SW480 (cell line): ENCODE data around the gene CDH13.
"Not testable (repeated sequence)": the region's sequence is repeated elsewhere in the genome, so short reads cannot be mapped to it uniquely, and the experiment has no call there.

Experiments used
- DNase-seq: peaks from one replicate; pipeline ENCODE4 v3.0.0-alpha.2; 2016; ENCODE audit warnings: low spot score

Gene CDH13

DNA sequence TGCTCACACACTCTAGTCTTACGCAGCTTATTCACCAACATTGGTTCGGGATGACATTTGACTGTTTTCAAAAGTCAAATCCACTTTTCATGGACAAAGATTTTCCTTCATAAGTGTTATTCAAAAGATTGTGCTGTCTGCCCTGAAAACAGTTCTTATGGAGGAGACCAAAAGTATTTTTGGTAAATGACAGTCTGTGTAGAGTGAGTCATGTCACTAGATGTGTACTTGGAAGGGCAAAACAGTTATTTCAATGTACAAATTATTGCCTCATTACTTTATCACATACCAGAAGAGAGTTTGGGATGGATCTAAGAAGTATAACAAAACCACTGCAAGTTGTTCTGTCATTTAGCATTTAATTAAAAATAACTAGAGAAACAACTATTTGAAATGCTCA lies 265.6 kb downstream of the CDH13 start:
- no peak for DNase-seq

DNA sequence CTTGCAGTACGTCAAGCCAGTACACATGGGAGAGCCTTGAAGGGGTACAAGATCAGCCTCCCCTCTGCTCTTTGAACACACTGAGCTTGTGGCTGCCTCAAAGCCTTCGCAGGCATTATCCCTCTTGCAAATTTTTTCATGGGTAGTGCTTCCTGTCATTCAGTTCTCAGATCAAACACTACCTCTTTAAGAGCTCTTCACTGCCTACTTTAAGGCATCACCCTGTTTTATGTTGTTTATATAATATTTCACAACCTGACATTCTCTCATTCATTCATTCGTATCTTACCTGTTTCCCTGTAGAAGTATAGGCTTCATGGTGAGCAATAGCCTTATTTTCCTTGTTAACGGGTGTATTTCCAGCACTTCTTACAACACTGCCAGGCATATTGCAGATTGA lies 269.1 kb downstream of the CDH13 start:
- DNase-seq: no peak

DNA sequence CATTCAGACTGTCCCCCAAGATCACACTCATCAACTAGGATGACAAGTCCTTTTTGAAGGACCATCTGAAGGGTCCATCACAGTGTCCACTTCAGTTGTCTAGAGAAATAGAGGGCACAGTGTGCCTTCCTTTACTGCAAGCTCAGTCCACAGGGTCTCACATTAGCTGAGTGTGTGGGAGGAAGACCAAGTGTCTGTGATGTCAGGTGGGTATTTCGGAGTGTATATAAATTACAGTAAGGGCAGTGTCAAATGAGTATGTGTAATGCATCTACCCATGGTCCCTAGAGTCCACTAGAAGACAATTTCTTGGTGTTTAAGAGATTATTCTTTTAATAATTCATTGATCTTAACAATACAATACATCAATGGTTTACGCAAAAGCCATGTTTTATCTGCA lies 272.2 kb downstream of the CDH13 start:
- no peak for DNase-seq

DNA sequence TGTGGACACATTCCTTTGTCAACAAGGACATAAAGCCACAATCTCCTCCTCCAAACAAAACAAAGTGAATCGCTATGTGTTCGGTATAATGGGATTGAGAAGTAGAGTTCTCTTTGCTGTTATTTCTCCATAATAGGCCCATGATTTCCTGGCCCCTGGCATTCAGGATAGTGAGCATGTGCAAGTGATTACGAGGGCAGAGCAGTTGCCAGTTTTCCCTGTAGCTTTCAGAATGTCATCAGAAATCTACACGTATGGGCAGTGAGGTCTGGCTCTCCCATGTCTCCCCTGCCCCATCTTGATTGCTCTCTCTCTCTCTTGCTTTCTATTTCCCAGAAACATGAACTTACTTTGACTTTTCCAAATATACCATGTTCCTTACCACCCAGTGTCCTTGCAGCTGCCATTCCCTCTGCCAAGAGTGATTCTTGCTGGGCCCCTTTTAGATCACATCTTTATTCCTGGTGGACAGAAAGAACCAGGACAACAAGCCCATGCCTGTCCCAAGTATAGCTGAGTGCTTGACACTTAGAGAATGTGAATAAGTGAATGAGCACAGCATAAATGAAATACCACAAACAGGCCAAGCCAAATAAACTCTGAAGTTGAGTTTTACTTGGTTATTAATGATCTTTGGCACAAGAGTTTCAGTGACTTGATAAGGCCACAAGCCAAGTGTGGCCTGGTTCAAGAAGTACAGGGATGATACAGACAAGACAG lies 273.1 kb downstream of the CDH13 start:
- no peak for DNase-seq

DNA sequence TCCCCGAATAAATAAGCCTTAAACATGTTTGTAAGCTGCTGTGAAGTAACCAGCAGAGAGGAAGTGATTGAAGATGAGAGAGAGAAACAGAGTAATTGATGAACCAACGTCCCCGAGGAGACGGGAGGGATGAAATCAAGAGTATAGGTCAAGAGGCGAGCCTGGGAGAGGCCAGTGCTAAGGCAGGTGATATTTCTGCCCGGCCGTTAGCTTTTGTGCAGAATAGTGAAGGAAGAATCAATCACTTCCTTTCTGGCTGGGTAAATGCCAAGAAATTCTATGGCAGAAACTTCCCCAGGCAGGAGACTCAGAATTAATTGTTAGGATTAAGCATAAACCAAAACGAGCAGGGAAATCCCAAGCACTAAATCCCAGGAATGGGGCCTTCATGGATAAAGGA lies 273.8 kb downstream of the CDH13 start:
- no peak for DNase-seq

DNA sequence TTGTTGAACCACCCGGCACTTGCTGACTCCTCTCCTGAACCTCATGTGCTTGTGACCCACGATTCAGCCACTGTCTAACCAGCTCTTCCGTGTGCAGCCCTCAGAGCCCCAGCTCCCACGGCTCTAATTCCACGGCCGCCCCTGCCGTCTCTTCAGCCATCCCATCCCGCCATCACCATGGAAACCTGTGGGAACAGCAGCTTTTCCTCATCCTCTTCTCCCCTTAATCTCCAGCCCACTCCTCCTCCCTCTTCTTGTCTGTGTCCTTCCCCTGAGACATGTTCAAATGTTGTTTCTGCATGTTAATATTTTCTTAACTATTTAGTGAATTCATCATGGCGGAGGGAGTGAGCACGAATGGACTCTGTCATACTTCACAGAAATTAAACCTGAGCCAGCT lies 285.2 kb downstream of the CDH13 start:
- no peak for DNase-seq

DNA sequence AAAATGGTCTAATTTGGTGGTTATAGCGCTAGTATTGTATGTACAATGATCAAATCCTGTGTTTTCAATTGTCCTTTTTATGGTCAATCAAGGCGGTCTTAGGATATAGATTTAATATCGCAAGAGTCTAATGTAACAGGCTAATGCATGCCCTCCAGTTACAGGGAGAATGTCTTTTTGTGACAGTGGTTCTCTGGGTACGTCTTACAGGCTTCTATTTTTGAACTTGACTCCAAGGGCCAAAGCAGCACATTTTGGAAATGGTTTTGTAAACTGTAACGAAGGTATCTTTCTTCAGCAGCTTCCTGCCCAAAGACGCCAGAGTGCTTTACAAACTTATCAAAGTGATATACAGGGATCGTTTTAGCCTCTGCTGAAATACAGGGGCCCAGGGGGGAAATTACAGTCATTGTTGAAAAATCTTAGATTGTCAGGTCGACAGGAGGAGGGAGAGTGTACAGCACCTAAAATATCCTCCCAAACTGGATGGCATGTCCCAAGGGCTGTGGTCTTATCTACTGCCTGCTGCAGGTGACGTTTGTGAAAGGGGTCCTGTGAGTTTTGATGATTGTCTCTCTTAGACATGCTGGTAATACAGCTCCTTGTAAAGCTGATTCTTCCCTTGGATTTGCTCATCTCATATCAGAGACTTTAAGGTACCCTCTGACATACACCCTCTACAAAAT lies 288.5 kb downstream of the CDH13 start:
- no peak for DNase-seq

DNA sequence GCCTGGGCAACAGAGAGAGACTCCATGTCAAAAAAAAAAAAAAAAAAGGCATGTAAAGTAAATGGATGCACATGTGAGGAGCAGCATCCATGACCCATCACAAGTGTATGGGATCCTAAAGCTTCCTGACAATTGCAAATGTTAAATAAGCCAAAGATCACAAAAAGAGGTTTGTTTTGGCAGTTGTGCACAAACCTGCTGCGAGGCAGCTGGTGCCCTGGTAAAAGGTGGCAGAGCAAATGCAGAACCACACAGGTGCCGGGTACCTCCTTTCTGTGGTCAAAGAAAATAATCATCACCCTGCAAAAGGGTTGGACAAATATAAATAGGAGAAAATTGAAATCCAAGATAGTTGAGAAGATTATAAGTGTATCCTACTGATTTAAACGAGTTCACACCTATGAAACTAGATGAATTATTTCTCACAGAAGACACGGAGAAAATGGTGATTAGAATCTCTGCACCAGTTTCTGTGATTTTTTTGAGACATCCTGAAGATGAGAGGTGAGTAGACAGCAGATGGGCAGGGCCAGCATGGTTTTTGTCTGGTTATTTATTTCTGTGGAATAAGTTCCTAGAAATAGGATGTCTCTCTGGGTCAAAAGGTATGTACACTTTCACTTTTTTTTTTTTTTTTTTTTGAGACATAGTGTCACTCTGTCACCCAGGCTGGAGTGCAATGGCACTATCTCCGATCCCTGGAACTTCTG lies 291.3 kb downstream of the CDH13 start:
- DNase-seq: no peak

DNA sequence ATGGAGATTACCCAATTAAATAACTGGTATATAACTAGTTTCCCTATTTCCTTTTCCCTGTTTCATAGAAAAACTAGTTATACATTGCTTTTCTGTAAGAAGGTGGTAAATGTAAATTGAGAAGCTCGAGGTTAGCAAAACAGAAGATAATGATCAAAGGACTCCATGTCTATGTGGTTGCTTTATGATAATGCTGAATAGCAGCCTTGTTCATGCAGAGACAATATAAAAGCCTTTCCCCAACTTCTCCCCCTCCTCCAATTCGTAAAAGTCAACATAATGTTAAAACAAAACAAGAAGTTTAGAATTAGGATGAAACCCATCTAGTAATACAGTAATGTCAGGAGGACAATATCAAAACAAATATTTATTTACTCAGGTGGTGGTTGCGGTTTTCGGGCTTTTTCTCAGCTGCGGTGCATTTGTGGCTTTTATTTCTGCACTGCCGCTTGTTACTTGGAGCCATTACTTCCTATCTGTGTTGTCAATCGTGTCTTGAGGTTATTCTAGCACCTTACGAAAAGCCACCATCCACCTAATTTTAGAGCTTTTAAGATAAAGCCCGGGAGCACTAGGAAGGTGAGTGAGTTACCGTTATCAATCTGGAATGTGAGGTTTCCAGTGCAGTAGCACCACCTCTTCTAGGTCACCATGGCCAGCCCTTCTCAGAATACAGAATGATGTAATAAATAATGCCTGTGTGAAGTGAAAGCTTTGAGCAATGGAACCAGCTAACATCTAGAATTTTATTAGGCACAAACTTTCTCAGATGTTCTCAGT lies 297.5 kb downstream of the CDH13 start:
- DNase-seq: peak; percentile 79

DNA sequence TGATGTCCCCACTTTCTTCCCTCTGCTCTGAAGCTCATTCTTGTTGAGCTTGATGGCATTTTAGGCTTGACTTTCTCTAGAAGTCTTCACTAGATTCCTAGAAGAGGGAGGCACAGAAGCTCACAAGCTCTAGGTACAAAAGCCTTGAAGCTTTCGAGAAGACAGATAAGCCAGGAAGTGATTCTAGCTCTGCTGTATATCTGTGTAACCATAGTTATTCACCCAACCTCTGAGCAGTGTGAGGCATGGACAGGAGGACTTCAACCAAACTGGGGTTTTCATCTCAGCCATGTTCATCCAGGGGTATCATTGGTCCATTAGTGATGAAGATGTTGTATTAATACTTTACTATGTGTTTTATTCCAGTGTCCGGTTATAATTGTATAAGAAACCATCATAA lies 299.7 kb downstream of the CDH13 start:
- no peak for DNase-seq

DNA sequence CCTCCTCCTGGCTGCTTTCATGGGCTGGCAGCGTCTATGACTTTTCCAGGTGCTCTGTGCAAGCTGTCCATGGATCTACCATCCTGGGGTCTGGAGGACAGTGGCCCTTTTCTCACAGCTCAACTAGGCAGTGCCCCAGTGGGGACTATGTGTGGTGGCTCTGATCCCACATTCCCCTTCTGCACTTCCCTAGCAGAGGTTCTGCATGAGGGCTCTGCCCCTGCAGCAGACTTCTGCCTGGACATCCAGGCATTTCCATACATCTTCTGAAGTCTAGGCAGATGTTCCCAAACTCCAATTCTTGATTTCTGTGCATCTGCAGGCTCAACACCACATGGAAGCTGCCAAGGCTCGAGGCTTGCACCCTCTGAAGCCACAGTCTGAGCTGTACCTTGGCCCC lies 307.2 kb downstream of the CDH13 start:
- DNase-seq: not testable (repeated sequence)

DNA sequence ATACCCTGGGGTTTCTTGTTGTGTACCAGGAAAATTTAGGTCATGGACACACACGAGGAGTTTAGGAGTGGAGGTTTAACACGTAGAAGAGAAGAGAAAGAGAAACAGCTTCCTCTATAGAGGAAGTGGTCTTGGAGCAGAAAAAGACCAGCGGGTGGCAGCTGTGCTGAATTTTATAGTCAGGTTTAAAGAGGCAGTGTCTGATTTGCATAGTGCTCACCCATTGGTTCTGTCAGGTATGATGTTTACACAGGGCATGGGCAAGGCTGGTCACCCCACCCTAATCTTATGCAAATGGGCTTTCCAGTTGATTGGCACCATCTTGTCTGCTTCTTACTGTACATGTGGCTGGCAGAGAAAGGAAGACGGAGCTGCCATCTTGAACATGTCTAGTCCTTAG lies 309.0 kb downstream of the CDH13 start:
- peak; percentile 1 for DNase-seq

DNA sequence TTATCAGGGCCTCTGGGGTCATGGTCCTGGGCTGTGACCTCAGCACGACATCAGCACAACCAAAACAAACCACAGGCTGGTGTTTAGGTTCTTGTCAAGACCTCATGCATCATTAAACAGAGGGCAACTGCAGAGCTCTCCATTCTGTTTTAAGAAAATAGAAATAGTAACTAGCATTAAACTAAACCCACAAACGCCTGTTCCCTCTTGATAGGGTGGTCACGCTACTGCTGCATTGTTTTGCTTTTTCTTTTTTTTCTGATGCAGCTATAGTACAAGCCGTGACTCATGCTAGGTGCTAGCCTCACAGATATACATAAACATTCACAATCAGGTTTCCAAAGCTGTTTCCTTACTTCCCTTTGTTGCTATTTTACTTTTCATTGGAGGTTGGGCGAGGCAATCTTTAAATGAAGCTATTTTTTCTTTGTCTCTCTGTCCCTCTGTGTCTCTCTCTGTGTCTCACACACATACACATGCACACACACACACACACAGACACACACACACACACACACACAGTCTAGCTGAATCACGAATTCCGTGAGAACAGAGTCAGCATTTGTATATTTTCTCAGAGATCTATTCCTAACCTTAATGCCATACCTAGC lies 310.3 kb downstream of the CDH13 start:
- DNase-seq: no peak

DNA sequence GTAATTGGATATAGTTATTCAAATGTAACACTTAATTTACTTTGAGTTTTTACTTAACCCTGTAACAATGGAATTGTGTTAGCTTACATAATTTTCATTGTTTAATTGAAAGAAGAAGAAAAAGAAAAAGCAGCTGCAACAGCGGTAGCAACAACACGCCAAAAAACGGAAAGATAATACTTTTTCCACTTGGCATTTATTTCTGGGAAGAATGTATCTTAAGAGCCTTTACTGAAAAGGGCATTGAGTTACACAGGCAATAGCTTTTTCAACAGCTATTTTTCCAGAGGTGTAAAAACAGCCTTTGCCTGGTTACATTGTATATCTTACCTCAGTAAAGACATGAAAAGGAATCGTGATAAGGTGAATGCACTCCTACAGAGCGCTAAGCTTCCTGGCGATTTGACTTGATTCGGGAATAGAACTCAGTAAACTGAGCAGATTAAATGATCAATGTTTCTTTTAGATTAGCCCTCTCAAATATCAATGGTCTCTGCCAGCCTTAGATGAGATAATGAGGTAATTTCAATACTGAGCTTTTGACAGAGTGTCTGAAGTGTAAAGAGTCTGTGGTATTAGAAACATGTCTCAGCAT lies 311.3 kb downstream of the CDH13 start:
- no peak for DNase-seq

DNA sequence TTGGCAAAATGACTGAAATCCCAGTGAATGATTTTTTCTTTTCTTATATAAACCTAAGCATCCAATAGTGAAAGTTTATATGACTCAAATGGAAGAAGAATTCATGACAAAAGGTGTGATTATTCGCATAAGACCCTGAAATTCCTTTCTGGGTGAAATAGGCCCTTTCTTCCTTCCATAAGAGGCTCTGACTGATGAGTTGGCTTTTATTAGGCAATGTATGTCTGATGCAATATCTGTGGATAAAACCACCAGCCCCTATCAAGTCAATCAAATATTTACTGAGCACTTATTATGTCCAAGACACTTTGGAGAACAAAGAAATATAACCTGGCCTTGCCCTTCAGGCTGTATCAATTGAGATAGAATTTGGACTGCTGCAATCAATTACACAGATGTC lies 316.6 kb downstream of the CDH13 start:
- no peak for DNase-seq

DNA sequence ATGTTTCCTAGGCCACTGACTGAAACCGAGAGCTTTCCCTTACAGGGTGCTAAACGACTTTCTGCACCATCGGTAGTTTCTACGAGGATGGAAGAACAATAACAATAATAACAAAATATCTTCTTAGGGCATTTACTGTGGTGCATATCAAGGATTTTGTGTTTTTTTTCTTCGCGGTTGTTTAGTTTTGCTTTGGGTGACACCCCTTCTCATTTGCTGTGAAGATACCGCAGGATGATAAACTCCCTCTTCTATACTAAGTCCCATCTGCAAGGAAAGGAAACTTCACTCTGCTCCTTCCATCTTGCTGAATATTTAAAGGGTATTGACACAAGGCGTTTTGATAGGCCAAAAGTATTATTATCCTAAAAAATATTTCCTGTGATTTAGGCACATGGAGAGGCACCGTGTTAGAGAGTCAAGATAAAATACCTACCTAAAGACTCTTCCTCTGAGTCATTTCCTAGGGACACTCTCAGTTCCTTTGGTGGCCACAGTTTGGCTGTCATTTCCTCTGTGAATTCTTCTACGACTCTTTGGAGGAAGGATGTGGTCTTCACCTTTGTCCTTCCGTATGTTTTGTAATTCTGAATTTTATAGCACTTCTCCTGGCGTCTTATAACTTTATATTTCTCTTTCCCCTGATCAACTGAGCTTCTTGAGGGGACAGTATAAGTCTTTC lies 318.8 kb downstream of the CDH13 start:
- no peak for DNase-seq

DNA sequence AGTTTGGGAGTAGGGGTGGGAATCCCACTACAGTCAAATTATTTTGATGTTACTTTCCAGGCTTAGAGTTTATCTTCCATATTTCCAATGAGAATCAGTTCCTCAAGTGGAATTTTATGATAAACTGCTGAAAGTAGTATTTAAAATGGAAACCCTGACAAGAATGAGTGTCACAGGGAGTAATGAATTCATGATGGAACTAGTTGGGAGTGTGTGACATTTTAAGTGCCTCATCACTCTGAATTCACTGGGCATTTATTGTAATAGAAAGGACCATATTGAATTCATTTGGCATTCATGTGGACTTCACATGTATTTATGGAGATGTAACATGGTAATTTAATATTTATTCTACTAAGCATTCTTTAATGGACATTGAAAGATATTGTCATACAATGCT lies 320.9 kb downstream of the CDH13 start:
- no peak for DNase-seq

DNA sequence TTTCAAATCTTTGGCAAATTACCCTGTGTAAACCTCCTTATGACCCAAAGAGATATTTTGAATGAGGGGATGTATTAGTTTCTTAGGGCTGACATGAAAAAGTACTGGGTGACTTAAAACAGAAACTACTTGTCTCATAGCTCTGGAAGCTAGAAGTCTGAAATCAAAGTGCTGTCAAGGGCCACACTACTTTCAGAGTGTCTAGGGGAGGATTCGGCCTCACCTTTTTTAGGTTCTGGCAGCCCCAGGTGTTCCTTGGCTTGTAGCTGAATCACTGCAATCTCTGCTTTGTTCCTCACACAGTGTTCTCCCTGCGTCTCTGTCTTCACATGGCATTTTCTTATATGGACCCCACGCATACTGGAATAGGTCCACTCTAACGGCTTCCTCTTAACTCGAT lies 322.2 kb downstream of the CDH13 start:
- no peak for DNase-seq

DNA sequence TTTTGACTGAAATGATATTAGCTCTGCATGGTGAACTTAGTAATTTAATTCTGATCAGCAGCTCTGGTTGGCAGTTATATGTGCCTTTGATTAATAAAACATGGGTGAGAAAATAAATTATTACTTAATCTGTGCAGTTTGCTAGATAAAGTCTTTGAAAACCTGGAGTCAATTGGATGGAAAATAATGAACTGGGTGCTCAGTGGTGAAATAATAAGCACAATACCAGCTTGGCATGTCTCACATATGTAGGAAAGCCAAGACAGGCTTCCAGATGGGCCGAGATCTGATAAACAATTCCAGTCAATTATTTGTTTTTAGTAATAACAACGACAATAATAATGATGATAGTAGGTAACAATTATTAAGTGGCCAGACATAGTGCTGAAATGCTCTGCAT lies 326.7 kb downstream of the CDH13 start:
- DNase-seq: no peak

DNA sequence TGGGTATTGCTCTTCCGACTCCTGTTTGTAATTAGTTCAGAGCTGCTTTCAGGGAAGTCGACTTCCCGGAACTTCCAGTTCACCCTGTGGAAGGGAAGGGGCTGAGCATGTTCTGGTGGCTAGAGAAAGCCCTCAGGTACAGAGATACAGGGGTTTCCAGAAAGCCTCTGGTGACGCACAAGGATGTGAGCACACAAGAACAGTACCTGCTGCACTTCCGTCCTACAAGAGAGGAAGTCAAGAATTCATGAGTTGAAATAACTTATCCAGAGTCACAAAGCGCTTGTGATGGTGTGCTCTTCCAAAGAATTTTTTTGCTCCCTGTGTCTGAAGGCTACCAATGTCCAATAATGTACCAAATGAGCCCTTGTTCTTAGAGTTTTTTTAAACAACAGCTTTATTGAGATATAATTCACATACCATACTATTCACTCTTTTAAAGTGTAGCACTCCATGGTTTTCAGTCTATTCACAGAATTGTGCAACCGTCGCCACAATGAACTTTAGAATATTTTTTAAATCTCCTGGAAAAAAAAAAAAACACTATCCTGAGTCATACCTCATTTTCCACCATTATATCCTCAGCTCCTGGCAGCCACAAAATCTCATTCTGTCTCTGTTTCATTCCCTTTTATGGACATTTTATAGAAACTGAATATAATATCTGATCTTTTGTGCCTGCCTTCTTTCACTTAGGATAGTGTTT lies 327.6 kb downstream of the CDH13 start:
- no peak for DNase-seq
